Heart right ventricle (tissue), 16 donors: ENCODE measurements around the gene SPECC1. TPM values are rescaled to one million over a fixed set of nuclear protein-coding genes. Genes with fewer than 3 reads are reported as not detected.

Experiments used
- ATAC-seq, 8 donors: fragments of 200-7000 bp; cut with Tn5 transposase; one replicate each; pipeline ENCODE4 v1.9.1; 2020; ENCODE audit warnings: mild to moderate bottlenecking in 8 of 8, moderate library complexity in 8 of 8, moderate number of reproducible peaks in 1 of 8
- DNase-seq, 2 donors: peaks; one replicate each; pipeline ENCODE4 v3.0.0-alpha.2; 2020
- H3K27ac ChIP-seq, 10 donors: fragments of 200-600 bp; sonication (generic) in 2 of 10; one replicate each; pipeline versions ENCODE4 v1.5.0 to v1.8.0; 2020 to 2022; ENCODE audit warnings: mild to moderate bottlenecking in 3 of 10
- H3K27me3 ChIP-seq, 7 donors: fragments of 200-600 bp; one replicate each; pipeline ENCODE4 v1.8.0; 2021 to 2022; ENCODE audit warnings: mild to moderate bottlenecking in 2 of 7
- H3K36me3 ChIP-seq, 9 donors: fragments of 200-600 bp; sonication (generic) in 1 of 9; one replicate each; pipeline versions ENCODE4 v1.5.0 to v1.8.0; 2020 to 2022; ENCODE audit warnings: mild to moderate bottlenecking in 2 of 9
- H3K4me1 ChIP-seq, 9 donors: fragments of 200-600 bp; sonication (generic) in 1 of 9; one replicate each; pipeline versions ENCODE4 v1.5.0 to v1.8.0; 2020 to 2022; ENCODE audit warnings: mild to moderate bottlenecking in 4 of 9
- H3K4me3 ChIP-seq, 10 donors: fragments of 200-600 bp; sonication (generic) in 2 of 10; one replicate each; pipeline versions ENCODE4 v1.5.0 to v1.8.0; 2020 to 2022; ENCODE audit warnings: mild to moderate bottlenecking in 7 of 10, moderate library complexity in 2 of 10
- H3K9me3 ChIP-seq, 11 donors: fragments of 200-600 bp in 10 of 11; sonication (generic) in 2 of 11; one replicate each; pipeline versions ENCODE4 v1.5.0 to v1.8.0; 2013 to 2022; ENCODE audit warnings: mild to moderate bottlenecking in 2 of 11, control low read depth in 1 of 11, moderate library complexity in 1 of 11
- CTCF ChIP-seq, 9 donors: fragments of 200-600 bp; sonication (generic) in 2 of 9; IDR thresholded peaks; one replicate each; pipeline versions ENCODE4 v1.5.0 to v1.8.0; 2021 to 2022; ENCODE audit warnings: antibody characterized with exemption in 9 of 9, mild to moderate bottlenecking in 5 of 9, moderate library complexity in 1 of 9
- WGBS, 2 donors: extraction: QIAGEN DNeasy Blood & Tissue Kit; methylation state at CpG; one replicate each; pipeline ENCODE4 v1.1.7; 2013; ENCODE audit warnings: inconsistent platforms in 1 of 2; 5-methylcytosine and 5-hydroxymethylcytosine counted together
- intact Hi-C, 10 donors: fragments of 100-400 bp; cut with DNase I; formaldehyde crosslinking; loops; one replicate each; pipeline versions ENCODE4 v1.11.1 to v1.14.2; 2022
- polyA plus RNA-seq, 2 donors: library from polyadenylated mRNA; stranded (reverse); fragments of 200-250 nt; gene quantifications; one replicate each; pipeline ENCODE4 v1.2.3, GENCODE V29; 2013
- total RNA-seq, 10 donors: library from RNA; stranded (reverse); fragmentation: NEBNext Ultra II Directional in 3 of 10; extraction: Animal tissue kit (Norgen Biotek cat#: 25700) in 3 of 10; gene quantifications; one replicate each; pipeline versions ENCODE4 v1.2.1 to v1.2.4, GENCODE V29; 2021 to 2023
- donor health status: Arrhythmogenic right ventricular cardiomyopathy.
- donor health status: ischemic (EF 13 %, LVEDD 7.1; RV severe dilation, severe dysfunction).
- donor health status: healthy with polysubstance abuse.
- donor health status: DM: no; HTN: yes; CAD: no.
- donor health status: DM: no; HTN: no; CAD: no.
- donor health status: ischemic (EF 25% LVEDD 6.9; RV normal size, moderate dysfunction).
- donor health status: ischemic (EF 25% LVEDD 5.7; RV mildly dilated, moderate dysfunction).
- donor health status: healthy.
- donor health status: DM: yes; HTN: yes; CAD: no.
- donor health status: Ischemic cardiomyopathy.
- donor health status: ischemic (EF 35%, LVEDD 5.7; RV mildly dilated, moderate dysfunction).
- donor health status: nonischemic (EF 11% LVEDD 7.7; RV severe dilation, severe dysfunction).
- donor health status: DM: yes; HTN: yes; CAD: no.
- donor health status: PGD.
- donor health status: ischemic (EF 29% LVEDD 5.4; RV normal size, mild dysfunction).
- donor health status: nonischemic (EF 23%, LVEDD 6.1; RV moderate dilation, normal function).

The SPECC1 gene
- total and polyA plus RNA-seq, 12 donors: 2.9 to 15.2 (median 8.5) TPM

- WGBS, 2 donors: 77% methylated on average over 3 of the region's 3 CpGs
- intact Hi-C loops: loop anchor here in 1 of 10 donors (10.0 kb wide), 1 partner anchor 222 kb away; no protein-coding TSS in a partner anchor
- ATAC-seq (no peak), DNase-seq (no peak)
- Histone ChIP-seq H3K4me1 (no peaks in the 10 kb centered on the region), H3K4me3 (no peak overlapping the region), H3K36me3 (peaks cover 0 to 6% (median 0%) of the 10 kb centered on the region in 9 donors), H3K27ac (no peak overlapping the region), H3K27me3 (no peaks in the 10 kb centered on the region), H3K9me3 (peaks cover 0 to 11% (median 0%) of the 10 kb centered on the region in 11 donors)
- TF ChIP-seq CTCF (IDR thresholded peaks at IDR 0.05): no peak
Observed at GRCh38 chr17:20216853-20217252, 207.7 kb downstream of the SPECC1 start.

DNA sequence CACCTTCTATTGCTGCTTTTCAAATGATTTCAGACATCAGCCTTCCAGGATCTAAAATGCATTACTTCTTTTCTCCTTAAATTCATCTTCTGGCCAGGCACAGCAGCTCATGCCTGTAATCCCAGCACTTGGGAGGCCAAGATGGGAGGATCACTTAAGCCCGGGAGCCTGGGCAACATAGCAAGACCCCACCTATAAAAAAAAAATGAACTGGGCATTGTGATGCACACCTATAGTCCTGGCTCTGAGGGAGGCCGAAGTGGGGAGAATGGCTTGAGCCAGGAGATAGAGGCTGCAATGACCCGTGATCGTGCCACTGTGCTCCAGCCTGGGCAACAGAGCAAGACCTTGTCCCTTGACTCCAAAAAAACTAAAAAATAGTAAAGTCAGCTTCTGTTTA lies 208.5 kb downstream of the SPECC1 start:
- DNase-seq (no peak), ATAC-seq (no peak)
- Histone ChIP-seq H3K4me1 (no peaks in the 10 kb centered on the region), H3K27ac (no peak overlapping the region), H3K27me3 (no peaks in the 10 kb centered on the region), H3K36me3 (no peaks in the 10 kb centered on the region), H3K9me3 (peaks cover 0 to 11% (median 0%) of the 10 kb centered on the region in 11 donors), H3K4me3 (no peak overlapping the region)
- WGBS, 2 donors: 98 to 100% methylated on average over 4 of the region's 4 CpGs
- no peak for TF ChIP-seq CTCF (IDR thresholded peaks at IDR 0.05)
- intact Hi-C loops: loop anchor here in 1 of 10 donors (10.0 kb wide), 1 partner anchor 223 kb away; no protein-coding TSS in a partner anchor

DNA sequence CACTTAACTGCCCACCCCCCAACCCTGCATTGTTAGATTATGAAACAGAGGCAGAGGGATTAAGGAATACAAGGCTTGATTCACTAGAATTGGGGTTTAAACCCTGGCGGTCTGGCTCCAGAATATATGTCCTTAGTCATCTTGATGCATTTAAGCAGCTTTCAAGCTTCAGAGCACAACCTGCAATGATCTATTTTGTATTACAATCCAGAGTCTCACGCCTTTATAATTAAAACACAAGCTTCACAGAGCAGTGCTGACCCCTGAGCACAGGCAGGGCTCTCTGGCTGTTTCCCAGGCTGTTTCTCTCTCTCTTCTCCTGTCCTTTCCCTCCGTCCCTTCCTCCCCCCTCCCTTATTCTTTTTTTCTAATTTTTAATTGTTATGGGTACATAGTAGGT lies 209.1 kb downstream of the SPECC1 start:
- WGBS, 2 donors: 86 to 87% methylated on average over 3 of the region's 3 CpGs
- H3K27ac ChIP-seq: no peak overlapping the region
- no peaks in the 10 kb centered on the region for H3K4me1 ChIP-seq
- ATAC-seq (no peak), DNase-seq (no peak)
- no peak for TF ChIP-seq CTCF (IDR thresholded peaks at IDR 0.05)
- no peak overlapping the region for H3K4me3 ChIP-seq
- no peaks in the 10 kb centered on the region for H3K27me3 ChIP-seq
- H3K9me3 ChIP-seq: peaks cover 0 to 11% (median 0%) of the 10 kb centered on the region in 11 donors
- intact Hi-C loops: loop anchor here in 1 of 10 donors (10.0 kb wide), 1 partner anchor 223 kb away; no protein-coding TSS in a partner anchor
- no peaks in the 10 kb centered on the region for H3K36me3 ChIP-seq

GRCh38 chr17:20223808-20224328 lies 214.7 kb downstream of the SPECC1 start:
- H3K36me3 ChIP-seq: peaks cover 0 to 17% (median 0%) of the 10 kb centered on the region in 9 donors
- ATAC-seq (no peak), DNase-seq (no peak)
- peaks cover 0 to 13% (median 0%) of the 10 kb centered on the region in 9 donors for H3K4me1 ChIP-seq
- no peak overlapping the region for H3K4me3 ChIP-seq
- no peaks in the 10 kb centered on the region for H3K27me3 ChIP-seq
- H3K9me3 ChIP-seq: peaks cover 0 to 11% (median 0%) of the 10 kb centered on the region in 11 donors
- intact Hi-C loops: loop anchor here in 4 of 10 donors (2.0 to 10.0 kb wide), 4 partner anchors 97 to 219 kb away; partner anchors contain the start of gene SPECC1 (in 1 of the 4)
- TF ChIP-seq CTCF (IDR thresholded peaks at IDR 0.05): no peak
- 79 to 83% methylated on average over 3 of the region's 3 CpGs for WGBS, 2 donors
- H3K27ac ChIP-seq: no peak overlapping the region
